HG03039 (cell line): ENCODE results near the gene LNX1.

Source experiments
- ATAC-seq: cut with Tn5 transposase; IDR thresholded peaks from one replicate; pipeline ENCODE4 v1.9.1; 2021; ENCODE audit warnings: mild to moderate bottlenecking, moderate library complexity; ENCODE audit not compliant: unreplicated experiment

LNX1 gene

DNA sequence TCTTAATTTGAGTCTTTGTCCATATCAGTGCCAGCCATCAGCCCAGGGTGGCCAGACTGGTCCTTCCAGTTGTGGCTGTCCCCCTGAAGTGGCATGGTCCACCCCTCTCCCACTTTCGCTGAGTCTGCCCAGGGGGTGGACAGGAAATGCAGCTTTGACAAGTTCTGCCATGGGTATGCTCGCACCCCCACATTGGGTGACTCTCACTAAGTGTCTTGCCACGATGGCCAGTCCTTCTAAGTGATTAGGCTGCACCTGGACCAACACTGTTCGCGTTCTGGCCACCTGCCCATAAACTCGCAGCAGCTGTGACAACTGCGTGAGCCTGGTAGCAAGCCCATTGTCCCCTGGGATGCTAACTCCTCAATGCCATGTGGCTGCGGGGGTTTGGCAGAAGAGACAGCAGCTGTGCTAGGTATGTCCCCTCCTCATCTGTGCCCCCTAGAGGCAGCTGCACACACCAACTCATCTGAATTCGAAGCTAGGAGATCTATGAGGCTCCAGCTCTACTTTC is 10.0 kb upstream of the LNX1 start:
- no peak for ATAC-seq

- peak; percentile 60 for ATAC-seq
These were observed 8.3 kb upstream of the LNX1 start for GRCh38 chr4:53599632-53600031.

DNA sequence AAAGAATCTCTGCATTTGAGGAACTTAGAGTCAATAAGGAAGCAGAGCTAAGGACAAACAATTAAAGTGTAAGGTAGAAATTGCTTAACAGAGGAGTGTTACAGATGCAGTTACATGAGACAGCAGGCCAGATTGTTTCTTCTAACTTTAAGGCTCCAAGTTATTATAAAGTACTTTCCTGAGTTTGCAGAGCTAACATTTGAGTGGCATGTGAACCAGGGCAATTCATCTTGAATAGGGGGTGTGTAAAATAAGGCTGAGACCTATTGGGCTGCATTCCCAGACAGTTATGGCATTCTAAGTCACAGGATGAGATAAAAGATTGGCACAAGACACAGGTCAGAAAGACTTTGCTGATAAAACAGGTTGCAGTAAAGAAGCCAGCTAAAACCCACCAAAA is 7.6 kb upstream of the LNX1 start:
- ATAC-seq, result no peak

DNA sequence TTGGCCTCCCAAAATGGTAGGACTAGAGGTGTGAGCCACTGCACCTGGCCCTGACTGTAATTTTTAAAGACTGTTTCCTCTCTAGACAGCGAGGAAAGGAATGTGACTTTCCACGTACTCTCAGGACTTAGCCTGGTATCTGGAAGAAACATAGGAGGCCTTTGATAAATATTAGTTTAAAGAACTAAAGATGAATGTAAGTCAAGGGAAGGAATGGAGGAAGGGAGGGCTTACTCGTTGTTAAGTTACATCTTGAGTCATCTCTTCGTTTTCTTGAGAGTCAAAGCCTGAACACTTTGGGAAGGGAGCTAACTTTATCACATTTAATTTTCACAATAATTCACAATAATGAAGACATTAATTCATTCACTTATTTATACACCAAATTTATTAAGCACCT is 7.2 kb upstream of the LNX1 start:
- ATAC-seq, result no peak

DNA sequence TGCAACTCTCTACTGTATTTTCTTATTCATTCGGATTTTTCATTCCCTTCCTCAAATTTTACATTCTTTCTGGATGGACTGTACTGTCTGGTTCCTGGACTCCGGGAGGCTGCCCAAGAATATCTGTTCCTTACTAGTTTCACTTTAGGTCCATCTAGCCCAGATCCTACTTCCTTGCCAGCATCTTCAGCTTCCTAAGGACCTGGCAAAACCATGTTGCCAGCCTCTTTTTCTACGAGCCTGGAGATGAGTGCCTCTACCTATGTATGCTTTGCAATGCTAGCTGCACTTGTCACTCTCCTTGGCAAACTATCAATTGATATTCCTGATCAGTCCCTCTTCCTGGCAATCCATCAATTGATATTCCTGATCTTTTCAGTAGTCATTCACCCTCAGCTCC is 5.6 kb upstream of the LNX1 start:
- no peak for ATAC-seq

GRCh38 chr4:53595834-53596233 is 4.5 kb upstream of the LNX1 start:
- ATAC-seq, result no peak

DNA sequence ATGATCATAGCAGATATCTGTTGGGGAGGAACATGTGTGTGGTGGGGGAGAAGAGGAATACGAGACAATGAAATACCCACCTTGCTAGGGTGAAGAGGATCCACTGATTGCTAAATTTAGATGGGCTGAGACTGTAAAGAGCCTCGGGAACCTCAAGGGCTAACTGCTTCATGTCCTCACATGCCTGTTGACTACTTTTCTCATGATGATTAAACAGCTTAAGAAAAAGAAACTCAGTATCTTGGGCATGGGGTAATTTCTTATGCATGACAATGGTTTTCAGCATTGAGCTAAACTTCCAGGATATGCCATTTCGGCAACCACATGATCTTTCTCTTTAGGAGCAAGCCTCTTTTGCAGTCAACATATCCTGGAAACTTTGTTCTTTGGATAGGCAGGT is 3.9 kb upstream of the LNX1 start:
- ATAC-seq, result no peak

GRCh38 chr4:53593765-53594164 is 2.5 kb upstream of the LNX1 start:
- ATAC-seq, result no peak

GRCh38 chr4:53592686-53593501 is 1.6 kb upstream of the LNX1 start:
- ATAC-seq, result no peak

- ATAC-seq, result no peak
These were observed 836 bp upstream of the LNX1 start for GRCh38 chr4:53592122-53592521.

GRCh38 chr4:53590187-53590586 is 1.1 kb downstream of the LNX1 start:
- ATAC-seq, result no peak

DNA sequence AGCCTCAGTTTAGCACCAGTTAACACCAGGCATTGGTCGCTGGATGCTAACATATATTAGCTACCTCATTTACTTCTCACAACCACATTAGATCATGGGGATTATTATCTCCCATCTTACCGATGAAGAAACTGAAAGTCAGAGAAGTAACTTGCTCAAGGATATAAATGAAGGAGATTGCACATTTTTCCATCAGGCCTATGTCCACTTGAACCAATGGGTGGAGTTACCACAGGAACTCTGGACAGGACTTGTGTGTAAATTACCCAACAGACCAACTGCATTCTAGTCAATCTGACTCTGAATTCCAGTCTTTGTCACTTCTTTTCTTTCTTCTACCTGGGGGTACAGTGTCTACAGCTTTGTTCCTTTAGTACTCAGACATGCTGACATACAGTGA is 1.8 kb downstream of the LNX1 start:
- ATAC-seq, result no peak

GRCh38 chr4:53587135-53587534 is 4.2 kb downstream of the LNX1 start:
- no peak for ATAC-seq

- no peak for ATAC-seq
These were observed 5.0 kb downstream of the LNX1 start for GRCh38 chr4:53586121-53586816.

- ATAC-seq, result no peak
These were observed 6.6 kb downstream of the LNX1 start for GRCh38 chr4:53584658-53585057.

- no peak for ATAC-seq
These were observed 7.8 kb downstream of the LNX1 start for GRCh38 chr4:53583513-53583912.

GRCh38 chr4:53582194-53582593 is 9.1 kb downstream of the LNX1 start:
- no peak for ATAC-seq

GRCh38 chr4:53580274-53580673 is 11.0 kb downstream of the LNX1 start:
- ATAC-seq, result no peak

- ATAC-seq, result no peak
These were observed 11.5 kb downstream of the LNX1 start for GRCh38 chr4:53579826-53580225.

DNA sequence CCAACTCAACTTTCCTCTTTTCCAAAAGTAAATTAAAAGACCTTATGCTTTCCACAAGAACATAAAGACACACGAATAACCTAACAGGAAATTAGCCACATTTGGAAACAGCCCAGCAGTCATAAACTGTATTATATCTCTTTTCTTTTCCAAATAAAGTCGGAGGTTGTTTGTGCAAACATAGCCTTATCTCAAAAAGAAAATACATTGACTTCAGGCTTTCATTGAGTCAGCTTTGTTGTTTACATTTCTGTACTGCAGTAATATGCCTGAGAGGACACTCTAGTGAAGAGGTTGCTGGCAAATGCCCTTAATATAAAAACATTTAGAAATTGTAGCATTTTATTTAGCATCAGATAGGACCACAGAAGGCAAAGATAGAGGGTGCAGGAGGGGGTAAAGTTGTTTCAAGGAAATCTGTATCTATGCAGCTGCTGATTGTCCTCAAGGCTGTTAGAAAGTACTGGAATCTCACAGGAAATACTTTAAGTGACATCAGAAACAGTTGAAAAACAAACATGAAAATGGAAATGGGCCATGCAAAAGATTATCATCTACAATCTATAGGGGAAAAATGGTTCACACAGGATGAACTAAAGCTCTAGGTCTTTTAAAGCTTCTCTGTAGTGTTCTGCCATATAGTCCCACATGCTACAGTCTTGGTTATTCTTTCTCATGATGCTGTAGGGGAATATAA is 14.5 kb downstream of the LNX1 start:
- no peak for ATAC-seq

DNA sequence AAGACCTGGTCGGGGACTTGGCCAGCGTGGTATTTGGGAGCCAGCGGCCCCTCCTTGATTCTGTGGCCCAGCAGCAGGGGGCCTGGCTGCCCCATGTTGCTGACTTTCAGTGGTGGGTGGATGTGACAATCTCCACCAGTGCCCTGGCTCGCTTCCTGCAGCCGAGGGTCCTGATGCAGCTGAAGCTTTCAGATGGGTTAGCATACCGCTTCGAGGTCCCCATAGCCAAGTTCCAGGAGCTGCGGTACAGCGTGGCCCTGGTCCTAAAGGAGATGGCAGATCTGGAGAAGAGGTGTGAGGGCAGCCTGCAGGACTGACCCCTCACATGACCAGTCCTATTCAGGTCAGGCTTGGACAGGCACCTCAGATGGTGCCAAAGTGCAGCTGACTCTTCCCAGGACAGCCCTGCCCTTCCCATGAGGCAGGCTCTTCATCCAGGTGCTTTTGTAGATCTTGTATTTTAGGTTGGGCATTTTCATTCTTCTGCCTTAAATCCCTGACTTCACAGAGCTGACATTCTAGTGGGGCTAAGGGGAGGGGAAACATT is 15.1 kb downstream of the LNX1 start:
- no peak for ATAC-seq
